K562 (cell line): ENCODE data around the gene TACSTD2. TPM values are rescaled to one million over a fixed set of nuclear protein-coding genes. Genes with fewer than 3 reads are reported as not detected.
A peak's percentile ranks its signal among the peaks of the same experiment; 100 is the strongest.
"Not testable (repeated sequence)": the region's sequence is repeated elsewhere in the genome, so short reads cannot be mapped to it uniquely, and the experiment has no call there.

ENCODE experiments used
- ATAC-seq: fragments of 200-7000 bp; cut with Tn5 transposase; 3 replicates; pipeline ENCODE4 v1.9.1; 2020; ENCODE audit warnings: moderate library complexity
- BruUV-seq: library from RNA; stranded (reverse); fragments of 400-500 nt; replicated peaks from 2 replicates; lab custom pipeline; 2021; lab: Mats Ljungman, UMichigan
- CTCF ChIA-PET: fragments of 300-600 bp; formaldehyde crosslinking; extraction: SDS; loops from one replicate; lab custom pipeline; 2021; ENCODE audit warnings: low intra/inter-chr PET ratio; lab: Yijun Ruan, JAX
- POLR2A ChIA-PET: fragments of 300-600, 350-650 bp; sonication (Branson Sonifier 250); formaldehyde crosslinking; extraction: SDS; loops from one replicate; lab custom pipeline; 2021; ENCODE audit warnings: antibody characterized with exemption, inconsistent platforms; lab: Yijun Ruan, JAX
- DNase-seq, 4 experiments: peaks; one replicate each; pipeline versions ENCODE4 v3.0.0 to v3.0.0-alpha.2; 2011 to 2018; ENCODE audit warnings: low spot score in 3 of 4, mixed read lengths in 3 of 4; ENCODE audit errors: extremely low read depth in 1 of 4
- FAIRE-seq: peaks from 2 replicates; lab custom pipeline; 2011; peaks lifted over from hg19 to GRCh38; lab: Jason Lieb, UNC
- H2AFZ ChIP-seq: 2 replicates; pipeline ENCODE4 v1.6.0; 2011; ENCODE audit warnings: low read depth, low read length, control low read depth, inconsistent platforms
- H3K27ac ChIP-seq: fragments of 200-600 bp; 3 replicates; pipeline ENCODE4 v1.8.0; 2011; ENCODE audit warnings: low read depth, mild to moderate bottlenecking, control low read depth, inconsistent platforms, low read length, moderate library complexity, mixed read lengths; ENCODE audit errors: extremely low read depth
- H3K27me3 ChIP-seq, 2 experiments: fragments of 300-600 bp in 1 of 2; 2 replicates in 1 of 2; 3 replicates in 1 of 2; pipeline versions ENCODE4 v1.6.0 to v1.8.0; 2011; ENCODE audit warnings: inconsistent platforms in 2 of 2, low read length in 2 of 2, mild to moderate bottlenecking in 1 of 2, mixed read lengths in 1 of 2, moderate library complexity in 1 of 2; ENCODE audit not compliant: control insufficient read depth in 2 of 2, insufficient read depth in 2 of 2
- H3K36me3 ChIP-seq: fragments of 300-600 bp; 3 replicates; pipeline ENCODE4 v1.8.0; 2011; ENCODE audit warnings: mild to moderate bottlenecking, low read length, inconsistent platforms; ENCODE audit not compliant: control insufficient read depth, insufficient read depth
- H3K4me1 ChIP-seq, 2 experiments: fragments of 200-600 bp in 1 of 2; replicated peaks in 1 of 2; 2 replicates in 1 of 2; 3 replicates in 1 of 2; pipeline versions ENCODE4 v1.5.1 to v1.8.0; 2011; ENCODE audit warnings: inconsistent platforms in 2 of 2, low read length in 2 of 2, mild to moderate bottlenecking in 1 of 2, mixed read lengths in 1 of 2, moderate library complexity in 1 of 2; ENCODE audit not compliant: control insufficient read depth in 2 of 2, insufficient read depth in 2 of 2
- H3K4me2 ChIP-seq: 2 replicates; pipeline ENCODE4 v1.6.1; 2011; ENCODE audit warnings: low read length, control low read depth, inconsistent platforms, mixed read lengths; ENCODE audit not compliant: insufficient read depth
- H3K4me3 ChIP-seq: fragments of 200-600 bp; sonication (generic), shearing (Covaris generic); 2 replicates; pipeline ENCODE4 v1.5.1; 2016; ENCODE audit warnings: control low read depth, inconsistent platforms
- H3K79me2 ChIP-seq: fragments of 200-600 bp; 3 replicates; pipeline ENCODE4 v1.8.0; 2011; ENCODE audit warnings: low read length, inconsistent platforms; ENCODE audit not compliant: control insufficient read depth, insufficient read depth
- H3K9ac ChIP-seq, 2 experiments: 2 replicates each; pipeline versions ENCODE4 v1.6.0 to v1.6.1; 2011; ENCODE audit warnings: low read depth in 2 of 2, low read length in 2 of 2, control low read depth in 1 of 2, inconsistent platforms in 1 of 2, mild to moderate bottlenecking in 1 of 2, mixed read lengths in 1 of 2; ENCODE audit not compliant: insufficient read depth in 1 of 2
- H3K9me1 ChIP-seq: one replicate; pipeline ENCODE4 v1.6.0; 2011; ENCODE audit warnings: inconsistent platforms, mild to moderate bottlenecking, low read length, moderate library complexity; ENCODE audit not compliant: control insufficient read depth, insufficient read depth
- H3K9me3 ChIP-seq: replicated peaks from 2 replicates; pipeline ENCODE4 v1.5.1; 2011; ENCODE audit warnings: low read depth, low read length, inconsistent platforms; ENCODE audit not compliant: control insufficient read depth, insufficient read depth
- H4K20me1 ChIP-seq: replicated peaks from 2 replicates; pipeline ENCODE4 v1.6.1; 2011; ENCODE audit warnings: low read length, inconsistent platforms, mixed read lengths; ENCODE audit not compliant: control insufficient read depth, insufficient read depth
- CHAMP1 ChIP-seq: fragments of 450-650 bp; IDR thresholded peaks from 2 replicates; pipeline ENCODE4 v1.6.1; 2016; ENCODE audit warnings: mild to moderate bottlenecking
- IFI16 ChIP-seq: fragments of 250-450 bp; sonication (Bioruptor Pico); IDR thresholded peaks from 2 replicates; pipeline ENCODE4 v2.1.2; 2022; ENCODE audit warnings: mild to moderate bottlenecking, inconsistent platforms
- NEUROD1 ChIP-seq: fragments of 150-350 bp; IDR thresholded peaks from 2 replicates; pipeline ENCODE4 v1.6.1; 2014; ENCODE audit warnings: borderline replicate concordance, low read length, low read depth; ENCODE audit not compliant: partially characterized antibody
- NFYB ChIP-seq: IDR thresholded peaks from 2 replicates; pipeline ENCODE4 v1.6.1; 2011; ENCODE audit warnings: mild to moderate bottlenecking, moderate library complexity; ENCODE audit not compliant: insufficient read length; ENCODE audit errors: extremely low read depth
- RHOXF2B ChIP-seq: fragments of 250-450 bp; sonication (Bioruptor Pico); conservative IDR thresholded peaks from 2 replicates; pipeline ENCODE4 v1.5.1; 2021
- SMAD3 ChIP-seq: fragments of 450-650 bp; formaldehyde crosslinking; conservative IDR thresholded peaks from 2 replicates; pipeline ENCODE4 v1.4.0; 2020; ENCODE audit warnings: mild to moderate bottlenecking
- SRSF3 ChIP-seq: fragments of 200-400 bp; formaldehyde crosslinking; IDR thresholded peaks from 2 replicates; pipeline ENCODE4 v1.6.1; 2016; ENCODE audit warnings: mild to moderate bottlenecking, low read length, moderate library complexity; ENCODE audit not compliant: insufficient read depth
- TFE3 ChIP-seq: fragments of 450-650 bp; formaldehyde crosslinking; IDR thresholded peaks from 2 replicates; pipeline ENCODE4 v1.4.0; 2020; ENCODE audit warnings: mild to moderate bottlenecking, mixed read lengths
- ZNF146 ChIP-seq: IDR thresholded peaks from one replicate; pipeline ENCODE4 v1.6.1; 2018; ENCODE audit warnings: missing compliant biosample characterization; ENCODE audit not compliant: unreplicated experiment
- ZNF175 ChIP-seq: fragments of 200-800 bp; sonication (Bioruptor generic); IDR thresholded peaks from 2 replicates; pipeline ENCODE4 v1.6.1; 2016; ENCODE audit warnings: low read depth, mild to moderate bottlenecking, missing genetic modification characterization, missing compliant biosample characterization
- ZNF274 ChIP-seq: IDR thresholded peaks from 2 replicates; pipeline ENCODE4 v1.6.1; 2011; ENCODE audit warnings: low read depth, mild to moderate bottlenecking, low read length, moderate library complexity, borderline replicate concordance
- ZNF324 ChIP-seq: fragments of 250-450 bp; sonication (Bioruptor Pico); IDR thresholded peaks from 2 replicates; pipeline ENCODE4 v1.4.0; 2020; ENCODE audit warnings: mild to moderate bottlenecking
- ZNF699 ChIP-seq: fragments of 250-450 bp; sonication (Bioruptor Pico); IDR thresholded peaks from 2 replicates; pipeline ENCODE4 v1.8.0; 2021; ENCODE audit warnings: mild to moderate bottlenecking, moderate library complexity; ENCODE audit not compliant: insufficient replicate concordance
- WGBS: fragments of 100-300 bp; shearing (Covaris generic); methylation state at CpG from one replicate; pipeline ENCODE4 v1.1.6; 2016; ENCODE audit warnings: low coverage, mixed read lengths; ENCODE audit not compliant: insufficient coverage; ENCODE audit errors: missing lambda C conversion rate; 5-methylcytosine and 5-hydroxymethylcytosine counted together
- in situ Hi-C: fragments of 300-500 bp; cut with MboI; formaldehyde crosslinking; loops from 4 replicates; pipeline ENCODE4 v1.15.0; 2018; ENCODE audit warnings: inconsistent platforms, mixed read lengths
- intact Hi-C: fragments of 100-400 bp; cut with micrococcal nuclease; formaldehyde crosslinking; loops from 2 replicates; pipeline ENCODE4 v1.14.2; 2022
- polyA plus RNA-seq, 8 experiments: library from polyadenylated mRNA; depleted of rRNA in 4 of 8; stranded (reverse) in 5 of 8; unstranded in 3 of 8; fragments of >200 nt; fragmentation: Nextera tagmentation in 2 of 8; fragmentation: Illumina TruSeq in 1 of 8; extraction: Ambion mirVana in 2 of 8; extraction: Trizol in 1 of 8; gene quantifications; 2 replicates each; pipeline versions ENCODE4 v1.2.1 to v1.2.3, GENCODE V29; 2011 to 2014; ENCODE audit warnings: inconsistent platforms in 1 of 8, missing spikeins in 1 of 8
- total RNA-seq, 7 experiments: library from RNA; depleted of rRNA in 6 of 7; stranded (reverse); fragments of >200 nt in 6 of 7; fragmentation: Illumina TruSeq in 2 of 7; extraction: Trizol in 2 of 7; gene quantifications; 2 replicates each; pipeline versions ENCODE4 v1.2.1 to v1.2.3, GENCODE V29; 2011 to 2021; ENCODE audit warnings: low replicate concordance in 1 of 7

Gene TACSTD2
- total and polyA plus RNA-seq, 9 of the 15 experiments (the other 6 are each of a cell fraction or from before 2014, with no cell fraction given), result 0.04 to 0.31 TPM; not detected in 7

GRCh38 chr1:58563715-58564114 is 13.3 kb downstream of the TACSTD2 start:
- H3K27me3 ChIP-seq, BruUV-seq, H4K20me1 ChIP-seq, H3K9me1 ChIP-seq, H3K4me2 ChIP-seq, intact Hi-C loops, H3K27ac ChIP-seq, ATAC-seq, H3K4me3 ChIP-seq, DNase-seq, H3K36me3 ChIP-seq, POLR2A ChIA-PET: not testable (repeated sequence)
- peak; percentile 41 for TF ChIP-seq ZNF146 (CRISPR knock-in tag)
- TF ChIP-seq, all 486 proteins: peak for 1; not testable (repeated sequence) for 485
- H3K4me1 ChIP-seq, FAIRE-seq, in situ Hi-C loops, H3K9ac ChIP-seq, H2AFZ ChIP-seq, H3K79me2 ChIP-seq, H3K9me3 ChIP-seq, CTCF ChIA-PET: not testable (repeated sequence)
- WGBS, result no CpG with 5 or more reads among the region's 1 CpG

- ATAC-seq, result no peak
- H3K4me1 ChIP-seq, result no peaks in the 10 kb centered on the region; a peak in 1 of 5 replicates
- no peak overlapping the region for H3K4me3 ChIP-seq
- no peak for FAIRE-seq
- POLR2A ChIA-PET, result interaction anchor here (1.0 kb wide), 1 partner anchor 13 kb away, joined by 3 read pairs; no protein-coding TSS in a partner anchor
- no peaks in the 10 kb centered on the region for H3K79me2 ChIP-seq
- H3K27me3 ChIP-seq, result no peaks in the 10 kb centered on the region
- H3K9me1 ChIP-seq, result no peaks in the 10 kb centered on the region
- no peaks in the 10 kb centered on the region for H3K9me3 ChIP-seq
- intact Hi-C loops, result no loop called here
- in situ Hi-C loops, result no loop called here
- H3K9ac ChIP-seq, result no peak overlapping the region
- WGBS, result 28% methylated on average over 6 of the region's 6 CpGs
- no peak overlapping the region for H3K4me2 ChIP-seq
- no peak for DNase-seq
- no TSS peak for BruUV-seq
- no peaks in the 10 kb centered on the region for H4K20me1 ChIP-seq
- no peak overlapping the region for H3K27ac ChIP-seq
- H3K36me3 ChIP-seq, result no peaks in the 10 kb centered on the region
- CTCF ChIA-PET, result no interaction called here
- peak overlapping the region; percentile 55 for H2AFZ ChIP-seq
- no peak for TF ChIP-seq ZNF175
- no peak for TF ChIP-seq NEUROD1
- no peak for TF ChIP-seq NFYB
- no peak for TF ChIP-seq ZNF699 (CRISPR knock-in tag)
- no peak for TF ChIP-seq TFE3 (CRISPR knock-in tag)
- TF ChIP-seq IFI16 (CRISPR knock-in tag), result no peak
- no peak for TF ChIP-seq SRSF3
- TF ChIP-seq SMAD3 (CRISPR knock-in tag), result no peak
- no peak for TF ChIP-seq ZNF274
- TF ChIP-seq RHOXF2B, result no peak
- TF ChIP-seq ZNF324 (CRISPR knock-in tag), result no peak
- no peak for TF ChIP-seq CHAMP1
These were observed 15.4 kb downstream of the TACSTD2 start for GRCh38 chr1:58561633-58562032.
